Glutamatergic neuron (in vitro differentiated cells): Measurements from ENCODE around the gene IL26. TPM values are rescaled to one million over a fixed set of nuclear protein-coding genes. Genes with fewer than 3 reads are reported as not detected.

Experiments
- DNase-seq: peaks from one replicate; pipeline ENCODE4 v3.0.0; 2022
- H3K27ac Mint-ChIP-seq: one replicate; pipeline ENCODE4 v1.8.0; 2020; ENCODE audit warnings: mild to moderate bottlenecking, mixed read lengths, inconsistent platforms; ENCODE audit not compliant: unreplicated experiment
- H3K27me3 Mint-ChIP-seq: one replicate; pipeline ENCODE4 v1.8.0; 2020; ENCODE audit warnings: mild to moderate bottlenecking, moderate library complexity, mixed read lengths, inconsistent platforms; ENCODE audit not compliant: unreplicated experiment
- H3K36me3 Mint-ChIP-seq: one replicate; pipeline ENCODE4 v1.8.0; 2020; ENCODE audit warnings: mild to moderate bottlenecking, mixed read lengths, inconsistent platforms; ENCODE audit not compliant: unreplicated experiment
- H3K4me1 Mint-ChIP-seq: one replicate; pipeline ENCODE4 v1.8.0; 2020; ENCODE audit warnings: mild to moderate bottlenecking, low read depth, mixed read lengths, inconsistent platforms; ENCODE audit not compliant: unreplicated experiment
- H3K4me3 Mint-ChIP-seq: one replicate; pipeline ENCODE4 v1.8.0; 2020; ENCODE audit warnings: mild to moderate bottlenecking, mixed read lengths, inconsistent platforms; ENCODE audit not compliant: unreplicated experiment
- H3K9me3 Mint-ChIP-seq: one replicate; pipeline ENCODE4 v1.8.0; 2020; ENCODE audit warnings: mild to moderate bottlenecking, moderate library complexity, mixed read lengths, inconsistent platforms; ENCODE audit not compliant: unreplicated experiment
- total RNA-seq: library from RNA; stranded (reverse); fragmentation: NEBNext Ultra II Directional; extraction: Animal tissue kit (Norgen Biotek cat#: 25700); gene quantifications from one replicate; pipeline ENCODE4 v1.2.1, GENCODE V29; 2021; ENCODE audit not compliant: unreplicated experiment
- TF ChIP-seq, protein P1 (sequence below): fragments of 200-600 bp; sonication (generic); IDR thresholded peaks from one replicate; pipeline ENCODE4 v1.5.0; 2021; ENCODE audit not compliant: partially characterized antibody, unreplicated experiment

The IL26 gene
- total RNA-seq, 1 donor from 2014 or later: not detected

DNA sequence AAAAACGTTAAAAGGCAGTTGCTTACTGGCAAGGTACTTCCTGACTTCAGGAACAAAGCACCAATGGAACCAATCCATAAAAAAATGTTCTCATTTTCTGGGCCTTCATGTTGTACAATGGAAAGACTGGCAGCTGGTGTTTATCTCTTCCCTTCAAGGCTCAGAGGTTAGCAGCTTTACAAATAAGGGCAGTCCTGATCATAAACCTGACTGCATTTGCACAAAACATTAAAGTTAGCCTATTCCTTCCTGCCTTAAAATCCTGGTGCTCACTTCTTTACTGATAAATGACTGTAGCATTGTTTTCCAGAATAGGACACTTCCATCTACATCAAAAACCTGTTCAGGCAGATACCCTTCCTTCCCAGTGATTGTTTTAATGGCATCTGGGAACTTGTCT, 19.2 kb downstream of the IL26 start:
- Mint-ChIP-seq H3K4me1 (peaks cover 25% of the 10 kb centered on the region), H3K27me3 (peaks cover 7% of the 10 kb centered on the region), H3K9me3 (peaks cover 8% of the 10 kb centered on the region), H3K36me3 (no peaks in the 10 kb centered on the region), H3K27ac (no peak overlapping the region), H3K4me3 (no peak overlapping the region)
- no peak for DNase-seq
- TF ChIP-seq, protein P1, sequence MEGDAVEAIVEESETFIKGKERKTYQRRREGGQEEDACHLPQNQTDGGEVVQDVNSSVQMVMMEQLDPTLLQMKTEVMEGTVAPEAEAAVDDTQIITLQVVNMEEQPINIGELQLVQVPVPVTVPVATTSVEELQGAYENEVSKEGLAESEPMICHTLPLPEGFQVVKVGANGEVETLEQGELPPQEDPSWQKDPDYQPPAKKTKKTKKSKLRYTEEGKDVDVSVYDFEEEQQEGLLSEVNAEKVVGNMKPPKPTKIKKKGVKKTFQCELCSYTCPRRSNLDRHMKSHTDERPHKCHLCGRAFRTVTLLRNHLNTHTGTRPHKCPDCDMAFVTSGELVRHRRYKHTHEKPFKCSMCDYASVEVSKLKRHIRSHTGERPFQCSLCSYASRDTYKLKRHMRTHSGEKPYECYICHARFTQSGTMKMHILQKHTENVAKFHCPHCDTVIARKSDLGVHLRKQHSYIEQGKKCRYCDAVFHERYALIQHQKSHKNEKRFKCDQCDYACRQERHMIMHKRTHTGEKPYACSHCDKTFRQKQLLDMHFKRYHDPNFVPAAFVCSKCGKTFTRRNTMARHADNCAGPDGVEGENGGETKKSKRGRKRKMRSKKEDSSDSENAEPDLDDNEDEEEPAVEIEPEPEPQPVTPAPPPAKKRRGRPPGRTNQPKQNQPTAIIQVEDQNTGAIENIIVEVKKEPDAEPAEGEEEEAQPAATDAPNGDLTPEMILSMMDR: no peak

GRCh38 chr12:68203460-68203875, 22.1 kb downstream of the IL26 start:
- no peak overlapping the region for H3K27ac Mint-ChIP-seq
- H3K4me1 Mint-ChIP-seq: peaks cover 15% of the 10 kb centered on the region
- H3K9me3 Mint-ChIP-seq: peaks cover 4% of the 10 kb centered on the region
- peaks cover 3% of the 10 kb centered on the region for H3K27me3 Mint-ChIP-seq
- DNase-seq: no peak
- H3K4me3 Mint-ChIP-seq: no peak overlapping the region
- no peaks in the 10 kb centered on the region for H3K36me3 Mint-ChIP-seq
- TF ChIP-seq, protein P1: no peak

GRCh38 chr12:68200854-68201253, 24.8 kb downstream of the IL26 start:
- Mint-ChIP-seq H3K27ac (no peak overlapping the region), H3K4me1 (no peaks in the 10 kb centered on the region), H3K36me3 (no peaks in the 10 kb centered on the region), H3K9me3 (no peaks in the 10 kb centered on the region), H3K27me3 (no peaks in the 10 kb centered on the region), H3K4me3 (no peak overlapping the region)
- TF ChIP-seq, protein P1: no peak
- DNase-seq: no peak

GRCh38 chr12:68199127-68199526, 26.5 kb downstream of the IL26 start:
- H3K4me1 Mint-ChIP-seq: no peaks in the 10 kb centered on the region
- H3K4me3 Mint-ChIP-seq: no peak overlapping the region
- no peaks in the 10 kb centered on the region for H3K27me3 Mint-ChIP-seq
- H3K36me3 Mint-ChIP-seq: no peaks in the 10 kb centered on the region
- DNase-seq: no peak
- H3K9me3 Mint-ChIP-seq: no peaks in the 10 kb centered on the region
- TF ChIP-seq, protein P1: no peak
- H3K27ac Mint-ChIP-seq: no peak overlapping the region

DNA sequence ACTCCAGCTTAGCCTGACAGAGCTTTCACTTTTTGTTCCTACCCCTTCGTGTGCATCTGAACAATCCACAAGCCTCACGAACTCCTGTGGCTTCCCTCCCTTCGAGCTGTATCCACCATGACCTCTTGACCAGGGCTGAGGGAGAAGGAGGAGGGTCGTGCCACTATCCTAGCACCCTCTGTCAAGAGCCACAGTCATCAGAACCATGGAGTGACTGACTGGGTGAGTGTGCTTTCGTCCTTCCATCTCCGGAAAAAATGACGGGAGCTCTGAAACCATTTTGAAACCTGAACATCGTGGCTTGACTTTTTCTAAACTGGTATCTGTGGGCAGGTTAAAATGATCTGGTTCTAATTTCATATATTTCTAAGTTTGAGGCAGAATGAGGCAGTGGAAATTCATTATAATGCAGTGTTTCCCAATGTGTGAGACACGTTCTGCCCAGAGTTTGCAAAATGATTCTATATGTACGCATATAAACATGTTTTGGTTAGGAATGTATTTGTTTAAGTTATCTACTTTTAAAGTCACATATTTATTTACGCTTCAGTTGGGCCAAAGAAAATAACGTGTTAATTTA, 27.0 kb downstream of the IL26 start:
- Mint-ChIP-seq H3K4me3 (no peak overlapping the region), H3K36me3 (no peaks in the 10 kb centered on the region), H3K27ac (peak overlapping the region; percentile 26), H3K27me3 (no peaks in the 10 kb centered on the region), H3K4me1 (no peaks in the 10 kb centered on the region), H3K9me3 (no peaks in the 10 kb centered on the region)
- DNase-seq: no peak
- TF ChIP-seq, protein P1: no peak
